Sigmoid colon (tissue), 4 donors: Measurements from ENCODE around the gene RNF135.

Source experiments
- CTCF ChIP-seq, 4 experiments: fragments of 450-650 bp in 3 of 4; fragments of 200-600 bp in 1 of 4; IDR thresholded peaks; one replicate each; pipeline ENCODE4 v1.5.1; 2016 to 2019; ENCODE audit warnings: antibody characterized with exemption in 4 of 4, mild to moderate bottlenecking in 3 of 4, moderate library complexity in 2 of 4
- EP300 ChIP-seq, 4 donors: sonication (generic); formaldehyde crosslinking; IDR thresholded peaks; one replicate each; pipeline ENCODE4 v1.6.1; 2017; ENCODE audit warnings: antibody characterized with exemption in 4 of 4
- POLR2A ChIP-seq, 2 donors: fragments of 450-650 bp; IDR thresholded peaks; one replicate each; pipeline ENCODE4 v1.6.1; 2016; ENCODE audit warnings: antibody characterized with exemption in 2 of 2, mild to moderate bottlenecking in 2 of 2, moderate library complexity in 2 of 2
- POLR2AphosphoS5 ChIP-seq, 4 donors: sonication (generic); formaldehyde crosslinking; IDR thresholded peaks; one replicate each; pipeline ENCODE4 v1.6.1; 2017; ENCODE audit warnings: antibody characterized with exemption in 4 of 4

- TF ChIP-seq CTCF (IDR thresholded peaks at IDR 0.05), result no peak
- no peak for TF ChIP-seq POLR2A (IDR thresholded peaks at IDR 0.05)
- TF ChIP-seq POLR2AphosphoS5 (IDR thresholded peaks at IDR 0.05), result no peak
- no peak for TF ChIP-seq EP300 (IDR thresholded peaks at IDR 0.05)
Observed at GRCh38 chr17:30950189-30950588, 20.6 kb upstream of the RNF135 start.
